ENCODE data around the gene GPR32. TPM values are rescaled to one million over a fixed set of nuclear protein-coding genes. Genes with fewer than 3 reads are reported as not detected.

Gene GPR32
- total RNA-seq, 1 donor from 2014 or later, result not detected

GRCh38 chr19:50817941-50818858 lies 47.9 kb downstream of the GPR32 start:
- H3K9me3 Mint-ChIP-seq (ENCODE audit: low read depth), result no peaks in the 10 kb centered on the region
- no peaks in the 10 kb centered on the region for H3K36me3 Mint-ChIP-seq (ENCODE audit: insufficient read depth)
- H3K4me3 Mint-ChIP-seq (ENCODE audit: low read depth), result peak overlapping the region; percentile 35
- no peak overlapping the region for H3K27ac Mint-ChIP-seq
- H3K4me1 Mint-ChIP-seq (ENCODE audit: low read depth), result peaks cover 6% of the 10 kb centered on the region
- peaks cover 92% of the 10 kb centered on the region for H3K27me3 Mint-ChIP-seq
- peak; percentile 49 for DNase-seq (ENCODE audit: low spot score, unreplicated experiment)
- TF ChIP-seq CTCF (IDR thresholded peaks at IDR 0.05; ENCODE audit: unreplicated experiment), result no peak

DNA sequence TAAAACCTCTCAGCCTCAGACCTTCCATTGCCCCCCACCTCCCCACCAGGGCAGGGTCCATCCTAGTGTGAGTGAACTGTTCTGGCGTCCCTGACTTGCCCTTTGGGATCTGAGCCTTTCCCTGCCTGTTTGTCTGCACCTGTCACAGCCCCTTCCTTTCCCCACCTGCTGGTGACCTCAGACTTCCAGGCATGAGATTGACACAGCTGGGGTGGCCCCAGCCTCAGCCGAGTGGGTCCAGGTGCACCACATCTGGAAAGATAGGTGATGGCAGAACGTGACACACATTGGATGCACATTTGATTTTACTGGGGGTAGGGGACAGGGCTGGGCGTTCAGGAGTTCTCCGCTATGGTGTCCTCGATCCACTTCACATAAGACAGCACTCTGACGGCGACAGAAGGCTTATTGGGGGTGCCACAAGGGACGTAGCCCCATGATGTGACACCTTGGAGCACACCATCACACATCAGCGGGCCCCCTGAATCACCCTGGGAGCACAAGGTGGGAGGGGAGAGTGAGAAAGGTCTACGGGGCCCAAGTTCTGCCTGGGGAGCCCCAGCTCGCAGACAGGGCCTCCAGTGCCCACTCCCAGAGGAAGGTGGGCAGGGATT lies 48.7 kb downstream of the GPR32 start:
- no peak for DNase-seq (ENCODE audit: low spot score, unreplicated experiment)
- Mint-ChIP-seq H3K4me1 (ENCODE audit: low read depth) (peaks cover 6% of the 10 kb centered on the region), H3K27ac (no peak overlapping the region), H3K4me3 (ENCODE audit: low read depth) (no peak overlapping the region), H3K27me3 (peaks cover 91% of the 10 kb centered on the region), H3K9me3 (ENCODE audit: low read depth) (no peaks in the 10 kb centered on the region), H3K36me3 (ENCODE audit: insufficient read depth) (no peaks in the 10 kb centered on the region)
- TF ChIP-seq CTCF (IDR thresholded peaks at IDR 0.05; ENCODE audit: unreplicated experiment), result no peak

DNA sequence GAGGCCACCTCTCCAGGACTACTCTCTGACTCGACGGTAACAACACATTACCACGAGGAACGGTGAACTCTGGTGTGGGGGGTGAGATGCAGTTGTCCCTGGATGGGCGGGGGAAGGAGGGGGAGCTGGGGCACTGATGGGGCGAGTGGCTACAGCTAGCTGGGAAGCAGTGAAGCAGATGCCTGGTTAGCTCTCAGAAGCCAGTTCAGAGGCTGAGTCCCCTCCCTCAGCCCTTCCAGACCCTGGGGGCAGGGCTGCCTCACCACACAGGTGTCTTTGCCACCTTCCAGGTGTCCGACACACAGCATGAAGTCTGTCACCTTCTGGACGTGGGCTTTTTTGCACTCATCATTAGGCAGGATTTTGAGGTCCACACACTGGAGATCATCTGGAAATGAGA lies 49.4 kb downstream of the GPR32 start:
- Mint-ChIP-seq H3K27me3 (peaks cover 89% of the 10 kb centered on the region), H3K36me3 (ENCODE audit: insufficient read depth) (no peaks in the 10 kb centered on the region), H3K27ac (no peak overlapping the region), H3K4me1 (ENCODE audit: low read depth) (peaks cover 6% of the 10 kb centered on the region), H3K4me3 (ENCODE audit: low read depth) (no peak overlapping the region), H3K9me3 (ENCODE audit: low read depth) (no peaks in the 10 kb centered on the region)
- DNase-seq (ENCODE audit: low spot score, unreplicated experiment), result no peak
- TF ChIP-seq CTCF (IDR thresholded peaks at IDR 0.05; ENCODE audit: unreplicated experiment), result no peak

DNA sequence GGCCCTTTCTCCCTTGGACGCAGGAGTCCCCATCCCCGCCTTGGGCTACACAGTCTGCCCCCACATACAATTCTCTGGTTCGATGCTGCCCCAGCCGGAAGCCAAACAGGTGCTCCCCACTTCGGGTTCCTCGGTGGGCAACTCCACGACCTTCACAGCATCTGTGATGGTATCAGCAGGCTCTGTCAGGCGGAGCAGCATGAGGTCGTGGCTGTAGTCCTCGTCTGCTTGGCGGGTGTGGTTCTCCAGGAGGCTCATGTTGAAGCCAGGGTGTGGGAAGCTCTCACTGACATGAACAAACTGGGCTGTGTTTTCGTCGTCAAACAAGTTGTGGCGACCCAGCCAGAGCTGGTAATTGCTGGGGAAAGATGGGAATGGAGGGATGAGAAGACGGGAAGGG lies 49.8 kb downstream of the GPR32 start:
- Mint-ChIP-seq H3K4me3 (ENCODE audit: low read depth) (no peak overlapping the region), H3K36me3 (ENCODE audit: insufficient read depth) (no peaks in the 10 kb centered on the region), H3K9me3 (ENCODE audit: low read depth) (no peaks in the 10 kb centered on the region), H3K27me3 (peaks cover 87% of the 10 kb centered on the region), H3K27ac (no peak overlapping the region), H3K4me1 (ENCODE audit: low read depth) (peaks cover 6% of the 10 kb centered on the region)
- no peak for DNase-seq (ENCODE audit: low spot score, unreplicated experiment)
- no peak for TF ChIP-seq CTCF (IDR thresholded peaks at IDR 0.05; ENCODE audit: unreplicated experiment)

- DNase-seq (ENCODE audit: low spot score, unreplicated experiment), result no peak
- H3K4me1 Mint-ChIP-seq (ENCODE audit: low read depth), result peaks cover 6% of the 10 kb centered on the region
- no peaks in the 10 kb centered on the region for H3K36me3 Mint-ChIP-seq (ENCODE audit: insufficient read depth)
- H3K27ac Mint-ChIP-seq, result no peak overlapping the region
- peaks cover 83% of the 10 kb centered on the region for H3K27me3 Mint-ChIP-seq
- no peaks in the 10 kb centered on the region for H3K9me3 Mint-ChIP-seq (ENCODE audit: low read depth)
- TF ChIP-seq CTCF (IDR thresholded peaks at IDR 0.05; ENCODE audit: unreplicated experiment), result no peak
- H3K4me3 Mint-ChIP-seq (ENCODE audit: low read depth), result no peak overlapping the region
Measured at GRCh38 chr19:50820549-50821247, 50.4 kb downstream of the GPR32 start.
